Brain microvascular endothelial cell (primary cell): ENCODE measurements around the gene OR6C70.
"Not testable (repeated sequence)": the region's sequence is repeated elsewhere in the genome, so short reads cannot be mapped to it uniquely, and the experiment has no call there.

Experiments used
- DNase-seq: peaks from one replicate; pipeline ENCODE4 v3.0.0-alpha.2; 2020
- H3K27ac ChIP-seq: fragments of 250-450 bp; sonication (Bioruptor Pico); 2 replicates; pipeline ENCODE4 v1.5.1; 2020; ENCODE audit warnings: mild to moderate bottlenecking, moderate library complexity
- H3K27me3 ChIP-seq: fragments of 250-450 bp; sonication (Bioruptor Pico); replicated peaks from 2 replicates; pipeline ENCODE4 v1.5.1; 2020; ENCODE audit warnings: mild to moderate bottlenecking
- H3K36me3 ChIP-seq: fragments of 250-450 bp; sonication (Bioruptor Pico); replicated peaks from 2 replicates; pipeline ENCODE4 v1.5.1; 2020; ENCODE audit warnings: mild to moderate bottlenecking
- H3K4me3 ChIP-seq: 2 replicates; pipeline ENCODE4 v1.5.1; 2011; ENCODE audit warnings: low read depth, mild to moderate bottlenecking, control low read depth, low read length, moderate library complexity
- in situ Hi-C: cut with HindIII; loops from 2 replicates; pipeline ENCODE4 v1.10.0; 2017; ENCODE audit warnings: low sequenced_read_pairs, low pct_ligation_motif_present
- TF ChIP-seq, protein P1 (sequence below): IDR thresholded peaks from 2 replicates; pipeline ENCODE4 v1.5.1; 2011; ENCODE audit warnings: low read depth, mild to moderate bottlenecking, moderate library complexity, low read length, control low read depth, inconsistent platforms; ENCODE audit errors: missing control alignments

The OR6C70 gene

DNA sequence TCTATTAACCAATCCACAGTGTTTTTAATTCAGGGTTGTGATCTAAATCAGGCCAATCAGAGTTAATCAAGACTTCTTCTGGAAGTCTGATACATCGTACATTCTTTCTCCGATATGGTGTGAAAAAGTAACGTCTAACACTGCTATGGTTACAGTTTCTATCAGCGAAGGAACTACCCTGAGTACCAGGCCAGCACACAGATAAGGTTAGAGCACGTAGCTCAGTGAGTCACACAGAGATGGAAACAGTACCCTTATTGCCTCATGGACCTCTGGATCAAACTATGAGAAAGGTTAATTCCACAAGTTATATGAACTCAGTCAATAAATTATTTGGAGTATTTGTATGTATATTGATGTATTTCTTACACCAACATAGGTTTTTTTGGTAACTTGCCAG, 25.6 kb upstream of the OR6C70 start:
- Histone ChIP-seq H3K27ac (no peak overlapping the region), H3K4me3 (no peak overlapping the region), H3K36me3 (no peaks in the 10 kb centered on the region), H3K27me3 (no peaks in the 10 kb centered on the region)
- in situ Hi-C loops, result no loop called here
- TF ChIP-seq, protein P1, sequence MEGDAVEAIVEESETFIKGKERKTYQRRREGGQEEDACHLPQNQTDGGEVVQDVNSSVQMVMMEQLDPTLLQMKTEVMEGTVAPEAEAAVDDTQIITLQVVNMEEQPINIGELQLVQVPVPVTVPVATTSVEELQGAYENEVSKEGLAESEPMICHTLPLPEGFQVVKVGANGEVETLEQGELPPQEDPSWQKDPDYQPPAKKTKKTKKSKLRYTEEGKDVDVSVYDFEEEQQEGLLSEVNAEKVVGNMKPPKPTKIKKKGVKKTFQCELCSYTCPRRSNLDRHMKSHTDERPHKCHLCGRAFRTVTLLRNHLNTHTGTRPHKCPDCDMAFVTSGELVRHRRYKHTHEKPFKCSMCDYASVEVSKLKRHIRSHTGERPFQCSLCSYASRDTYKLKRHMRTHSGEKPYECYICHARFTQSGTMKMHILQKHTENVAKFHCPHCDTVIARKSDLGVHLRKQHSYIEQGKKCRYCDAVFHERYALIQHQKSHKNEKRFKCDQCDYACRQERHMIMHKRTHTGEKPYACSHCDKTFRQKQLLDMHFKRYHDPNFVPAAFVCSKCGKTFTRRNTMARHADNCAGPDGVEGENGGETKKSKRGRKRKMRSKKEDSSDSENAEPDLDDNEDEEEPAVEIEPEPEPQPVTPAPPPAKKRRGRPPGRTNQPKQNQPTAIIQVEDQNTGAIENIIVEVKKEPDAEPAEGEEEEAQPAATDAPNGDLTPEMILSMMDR, result no peak
- no peak for DNase-seq

DNA sequence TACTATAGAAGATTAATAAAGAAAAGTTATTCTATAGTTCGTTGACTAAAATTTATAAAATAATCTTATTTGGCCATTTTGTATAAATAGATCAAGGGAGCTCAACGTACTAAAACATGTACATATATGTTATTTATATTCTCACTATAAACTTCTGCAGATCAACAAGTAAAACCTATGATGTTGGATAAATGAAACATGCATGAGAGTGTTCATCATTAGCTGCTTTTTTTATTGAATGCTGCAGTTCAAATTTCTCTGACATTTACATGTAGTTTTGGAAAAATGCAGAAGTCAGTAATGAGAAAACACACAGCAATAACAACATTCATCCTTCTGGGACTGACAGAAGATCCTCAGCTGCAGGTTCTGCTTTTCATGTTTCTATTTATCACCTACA, 22.1 kb upstream of the OR6C70 start, which contains the start of gene OR6C68:
TSS of gene OR6C68 (plus strand) at position 301 of the 400 bp plus-strand sequence. CDS start at position 301, 0 bp downstream.
- Histone ChIP-seq H3K4me3 (no peak within 1 kb of the TSS), H3K36me3 (no peaks in the 10 kb centered on the region), H3K27ac (no peak within 1 kb of the TSS), H3K27me3 (no peaks in the 10 kb centered on the region)
- TF ChIP-seq, protein P1, result no peak
- in situ Hi-C loops, result no loop called here
- no peak for DNase-seq

DNA sequence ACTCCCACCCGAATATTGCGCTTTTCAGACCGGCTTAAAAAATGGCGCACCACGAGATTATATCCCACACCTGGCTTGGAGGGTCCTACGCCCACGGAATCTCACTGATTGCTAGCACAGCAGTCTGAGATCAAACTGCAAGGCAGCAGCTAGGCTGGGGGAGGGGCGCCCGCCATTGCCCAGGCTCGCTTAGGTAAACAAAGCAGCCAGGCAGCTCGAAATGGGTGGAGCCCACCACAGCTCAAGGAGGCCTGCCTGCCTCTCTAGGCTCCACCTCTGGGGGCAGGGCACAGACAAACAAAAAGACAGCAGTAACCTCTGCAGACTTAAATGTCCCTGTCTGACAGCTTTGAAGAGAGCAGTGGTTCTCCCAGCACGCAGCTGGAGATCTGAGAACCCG, 14.3 kb upstream of the OR6C70 start:
- H3K36me3 ChIP-seq, H3K27ac ChIP-seq, in situ Hi-C loops, H3K27me3 ChIP-seq, DNase-seq, H3K4me3 ChIP-seq: not testable (repeated sequence)

DNA sequence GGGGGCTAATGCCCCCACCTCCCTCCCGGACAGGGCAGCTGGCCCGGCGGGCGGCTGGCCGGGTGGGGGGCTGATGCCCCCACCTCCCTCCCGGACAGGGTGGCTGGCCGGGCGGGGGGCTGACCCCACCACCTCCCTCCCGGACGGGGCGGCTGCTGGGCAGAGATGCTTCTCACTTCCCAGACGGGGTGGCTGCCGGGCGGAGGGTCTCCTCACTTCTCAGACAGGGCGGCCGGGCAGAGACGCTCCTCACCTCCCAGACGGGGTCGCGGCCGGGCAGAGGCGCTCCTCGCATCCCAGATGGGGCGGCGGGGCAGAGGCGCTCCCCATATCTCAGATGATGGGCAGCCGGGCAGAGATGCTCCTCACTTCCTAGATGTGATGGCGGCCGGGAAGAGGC, 9.2 kb upstream of the OR6C70 start:
- H3K4me3 ChIP-seq, H3K27ac ChIP-seq, H3K27me3 ChIP-seq, H3K36me3 ChIP-seq, in situ Hi-C loops, DNase-seq: not testable (repeated sequence)

DNA sequence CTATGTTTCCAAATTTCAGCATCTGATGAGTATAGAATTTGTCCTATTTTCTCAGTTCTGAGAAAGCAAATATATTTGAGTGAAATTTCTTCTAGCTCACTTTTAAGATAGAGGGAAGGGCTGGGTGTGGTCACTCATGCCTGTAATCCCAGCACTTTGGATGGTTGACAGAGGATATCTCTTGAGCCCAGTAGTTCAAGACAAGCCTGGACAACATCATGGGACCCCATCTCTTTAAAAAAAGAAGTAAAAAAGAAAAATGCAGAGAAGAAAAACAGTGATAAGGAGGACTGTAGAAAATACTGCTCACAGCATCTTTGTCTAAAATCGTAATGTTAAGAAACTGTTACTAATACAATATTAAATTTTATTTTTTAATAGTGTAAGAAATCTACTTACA, 2.3 kb upstream of the OR6C70 start:
- in situ Hi-C loops, result no loop called here
- H3K27me3 ChIP-seq, result no peaks in the 10 kb centered on the region
- H3K4me3 ChIP-seq, result no peak overlapping the region
- no peaks in the 10 kb centered on the region for H3K36me3 ChIP-seq
- H3K27ac ChIP-seq, result no peak overlapping the region
- TF ChIP-seq, protein P1, result no peak
- DNase-seq, result no peak

DNA sequence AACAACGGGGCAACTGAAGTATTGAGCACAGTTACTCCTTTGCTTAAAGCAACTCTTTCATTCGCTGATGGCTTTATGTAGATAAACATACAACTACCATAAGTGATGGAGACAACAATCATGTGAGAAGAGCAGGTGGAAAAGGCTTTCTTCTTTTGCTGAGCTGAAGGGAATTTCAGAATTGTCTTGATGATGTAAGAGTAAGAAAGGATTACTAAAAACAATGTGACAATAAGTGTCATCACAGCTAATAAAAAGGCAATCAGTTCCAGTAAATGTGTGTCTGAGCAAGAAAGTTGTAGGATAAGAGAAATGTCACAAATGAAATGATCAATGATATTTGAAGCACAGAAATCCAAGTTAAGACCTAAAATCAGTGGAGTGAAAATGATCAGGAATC, 647 bp downstream of the OR6C70 start:
- DNase-seq, result no peak
- TF ChIP-seq, protein P1, result no peak
- in situ Hi-C loops, result no loop called here
- Histone ChIP-seq H3K27me3 (no peaks in the 10 kb centered on the region), H3K27ac (no peak overlapping the region), H3K36me3 (no peaks in the 10 kb centered on the region), H3K4me3 (no peak overlapping the region)

DNA sequence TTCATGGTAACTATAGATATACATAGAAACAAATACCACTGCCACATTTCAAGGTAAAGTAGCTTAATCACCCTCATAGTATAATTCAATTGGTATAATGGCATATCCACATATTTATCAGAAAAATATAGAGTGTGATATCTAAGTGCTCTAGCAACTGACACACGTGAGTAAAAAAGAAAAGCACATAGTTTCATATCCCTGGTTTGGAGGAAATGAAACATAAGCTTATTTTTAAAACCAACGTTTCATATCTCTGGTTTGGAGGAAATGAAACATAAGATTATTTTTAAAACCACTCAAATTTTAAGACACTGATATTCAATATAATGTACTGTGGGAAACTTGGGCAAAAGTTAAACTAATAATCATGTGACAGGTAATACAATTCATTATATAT, 2.1 kb downstream of the OR6C70 start:
- in situ Hi-C loops, result no loop called here
- no peaks in the 10 kb centered on the region for H3K36me3 ChIP-seq
- TF ChIP-seq, protein P1, result no peak
- H3K4me3 ChIP-seq, result no peak overlapping the region
- no peak overlapping the region for H3K27ac ChIP-seq
- H3K27me3 ChIP-seq, result no peaks in the 10 kb centered on the region
- DNase-seq, result no peak

DNA sequence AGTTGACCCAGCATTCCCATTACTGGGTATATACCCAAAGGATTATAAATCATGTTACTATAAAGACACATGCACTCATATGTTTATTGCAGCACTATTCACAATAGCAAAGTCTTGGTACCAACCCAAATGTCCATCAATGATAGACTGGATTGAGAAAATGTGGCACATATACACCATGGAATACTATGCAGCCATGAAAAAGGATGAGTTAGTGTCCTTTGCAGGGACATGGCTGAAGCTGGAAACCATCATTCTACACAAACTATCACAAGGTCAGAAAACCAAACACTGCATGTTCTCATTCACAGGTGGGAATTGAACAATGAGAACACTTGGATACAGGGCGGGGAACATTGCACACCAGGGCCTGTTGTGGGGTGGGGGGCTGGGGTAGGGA, 5.0 kb downstream of the OR6C70 start:
- H3K36me3 ChIP-seq, H3K4me3 ChIP-seq, DNase-seq, H3K27ac ChIP-seq, H3K27me3 ChIP-seq, in situ Hi-C loops: not testable (repeated sequence)
